K562 (cell line): ENCODE results near the gene ALK. TPM values are rescaled to one million over a fixed set of nuclear protein-coding genes. Genes with fewer than 3 reads are reported as not detected.

Experiments used
- BRD9 ChIP-seq: fragments of 450-650 bp; IDR thresholded peaks from 2 replicates; pipeline ENCODE4 v1.6.1; 2018; ENCODE audit warnings: low read depth; ENCODE audit not compliant: partially characterized antibody
- CBX2 ChIP-seq: fragments of 200-600 bp; sonication (generic); IDR thresholded peaks from one replicate; pipeline ENCODE4 v1.6.1; 2012; ENCODE audit warnings: mild to moderate bottlenecking, low read length, inconsistent platforms; ENCODE audit not compliant: insufficient read depth, poor library complexity, severe bottlenecking
- GATA2 ChIP-seq: sonication (generic); formaldehyde crosslinking; IDR thresholded peaks from 2 replicates; pipeline ENCODE4 v1.4.0; 2020; ENCODE audit warnings: mild to moderate bottlenecking, missing genetic modification reagents
- HOXB6 ChIP-seq: fragments of 250-450 bp; sonication (Bioruptor Pico); IDR thresholded peaks from 2 replicates; pipeline ENCODE4 v1.5.1; 2022; ENCODE audit warnings: mild to moderate bottlenecking, borderline replicate concordance
- NR1H2 ChIP-seq: sonication (generic); formaldehyde crosslinking; IDR thresholded peaks from 2 replicates; pipeline ENCODE4 v1.4.0; 2020; ENCODE audit warnings: mild to moderate bottlenecking, missing genetic modification reagents
- PHB2 ChIP-seq: fragments of 450-650 bp; IDR thresholded peaks from 2 replicates; pipeline ENCODE4 v1.6.1; 2017; ENCODE audit warnings: low read depth
- RBM22 ChIP-seq: fragments of 200-400 bp; formaldehyde crosslinking; IDR thresholded peaks from 2 replicates; pipeline ENCODE4 v1.6.1; 2018; ENCODE audit warnings: low read length, low read depth; ENCODE audit not compliant: poor library complexity, severe bottlenecking
- SIRT6 ChIP-seq: IDR thresholded peaks from one replicate; pipeline ENCODE4 v1.6.1; 2012; ENCODE audit warnings: low read depth, mild to moderate bottlenecking, control low read depth, inconsistent platforms, low read length, moderate library complexity
- SMC3 ChIP-seq: conservative IDR thresholded peaks from 2 replicates; pipeline ENCODE4 v1.6.1; 2011; ENCODE audit warnings: low read depth, low read length, improper control_type of control experiment; ENCODE audit not compliant: insufficient read depth
- ZFP36 ChIP-seq: fragments of 150-350 bp; IDR thresholded peaks from 2 replicates; pipeline ENCODE4 v1.6.1; 2018; ENCODE audit warnings: low read length, low read depth; ENCODE audit not compliant: partially characterized antibody
- ZNF316 ChIP-seq: fragments of 450-650 bp; IDR thresholded peaks from 2 replicates; pipeline ENCODE4 v1.6.1; 2016
- ZNF354B ChIP-seq: fragments of 250-450 bp; sonication (Bioruptor Pico); IDR thresholded peaks from 2 replicates; pipeline ENCODE4 v1.4.0; 2020
- ZNF644 ChIP-seq: fragments of 200-800 bp; sonication (Bioruptor generic); IDR thresholded peaks from 2 replicates; pipeline ENCODE4 v1.6.1; 2016; ENCODE audit warnings: low read depth, missing genetic modification characterization, missing compliant biosample characterization
- polyA plus RNA-seq, 8 experiments: library from polyadenylated mRNA; depleted of rRNA in 4 of 8; stranded (reverse) in 5 of 8; unstranded in 3 of 8; fragments of >200 nt; fragmentation: Nextera tagmentation in 2 of 8; fragmentation: Illumina TruSeq in 1 of 8; extraction: Ambion mirVana in 2 of 8; extraction: Trizol in 1 of 8; gene quantifications; 2 replicates each; pipeline versions ENCODE4 v1.2.1 to v1.2.3, GENCODE V29; 2011 to 2014; ENCODE audit warnings: inconsistent platforms in 1 of 8, missing spikeins in 1 of 8
- total RNA-seq, 7 experiments: library from RNA; depleted of rRNA in 6 of 7; stranded (reverse); fragments of >200 nt in 6 of 7; fragmentation: Illumina TruSeq in 2 of 7; extraction: Trizol in 2 of 7; gene quantifications; 2 replicates each; pipeline versions ENCODE4 v1.2.1 to v1.2.3, GENCODE V29; 2011 to 2021; ENCODE audit warnings: low replicate concordance in 1 of 7
- TF ChIP-seq, protein P1 (sequence below): fragments of 250-450 bp; sonication (Bioruptor Pico); IDR thresholded peaks from 2 replicates; pipeline ENCODE4 v1.5.0; 2020; ENCODE audit warnings: mild to moderate bottlenecking

Gene ALK
- total and polyA plus RNA-seq, 9 of the 15 experiments (the other 6 are each of a cell fraction or from before 2014, with no cell fraction given) = not detected

GRCh38 chr2:29489568-29489967 lies 431.8 kb downstream of the ALK start (continued):
- TF ChIP-seq, protein P1, sequence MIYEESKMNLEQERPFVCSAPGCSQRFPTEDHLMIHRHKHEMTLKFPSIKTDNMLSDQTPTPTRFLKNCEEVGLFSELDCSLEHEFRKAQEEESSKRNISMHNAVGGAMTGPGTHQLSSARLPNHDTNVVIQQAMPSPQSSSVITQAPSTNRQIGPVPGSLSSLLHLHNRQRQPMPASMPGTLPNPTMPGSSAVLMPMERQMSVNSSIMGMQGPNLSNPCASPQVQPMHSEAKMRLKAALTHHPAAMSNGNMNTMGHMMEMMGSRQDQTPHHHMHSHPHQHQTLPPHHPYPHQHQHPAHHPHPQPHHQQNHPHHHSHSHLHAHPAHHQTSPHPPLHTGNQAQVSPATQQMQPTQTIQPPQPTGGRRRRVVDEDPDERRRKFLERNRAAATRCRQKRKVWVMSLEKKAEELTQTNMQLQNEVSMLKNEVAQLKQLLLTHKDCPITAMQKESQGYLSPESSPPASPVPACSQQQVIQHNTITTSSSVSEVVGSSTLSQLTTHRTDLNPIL (CRISPR knock-in tag) = no peak
- TF ChIP-seq NR1H2 (CRISPR knock-in tag) (no peak), CBX2 (no peak), ZNF354B (CRISPR knock-in tag) (no peak), GATA2 (CRISPR knock-in tag) (no peak), RBM22 (no peak), PHB2 (no peak), BRD9 (no peak), HOXB6 (CRISPR knock-in tag) (no peak), ZNF316 (no peak), ZNF644 (tag) (no peak), SIRT6 (no peak), ZFP36 (no peak), SMC3 (no peak)
- TF ChIP-seq, all 486 proteins: peak for 0
